ENCODE data around the gene CLDN9.

The CLDN9 gene

GRCh38 chr16:3059041-3059722 lies 46.5 kb downstream of the CLDN9 start:
- peaks cover 19% of the 10 kb centered on the region for H3K4me1 ChIP-seq (ENCODE audit: control insufficient read depth, insufficient read depth, low read length)
- H3K9me3 ChIP-seq (ENCODE audit: control insufficient read depth in 2 of 2, low read length in 2 of 2) = no peaks in the 10 kb centered on the region
- H3K27me3 ChIP-seq (ENCODE audit: control insufficient read depth in 1 of 2, insufficient read depth in 2 of 2, low read length in 2 of 2) = peaks cover 0 to 7% of the 10 kb centered on the region in 2 donors
- H3K9ac ChIP-seq (ENCODE audit: low read length in 2 of 2) = peak overlapping the region; percentile 60 to 72
- no peaks in the 10 kb centered on the region for H3K36me3 ChIP-seq (ENCODE audit: control insufficient read depth in 2 of 2, insufficient read depth in 2 of 2, low read length in 2 of 2)
- peak overlapping the region; percentile 41 for H3K27ac ChIP-seq (ENCODE audit: low read length)
- H3K4me3 ChIP-seq (ENCODE audit: low read length in 2 of 2) = peak overlapping the region; percentile 75 to 78

GRCh38 chr16:3059723-3060242 lies 47.1 kb downstream of the CLDN9 start:
- Histone ChIP-seq H3K27ac (ENCODE audit: low read length) (peak overlapping the region; percentile 41), H3K4me1 (ENCODE audit: control insufficient read depth, insufficient read depth, low read length) (peaks cover 19% of the 10 kb centered on the region), H3K4me3 (ENCODE audit: low read length in 2 of 2) (peak overlapping the region; percentile 75 to 78), H3K9me3 (ENCODE audit: control insufficient read depth in 2 of 2, low read length in 2 of 2) (no peaks in the 10 kb centered on the region), H3K36me3 (ENCODE audit: control insufficient read depth in 2 of 2, insufficient read depth in 2 of 2, low read length in 2 of 2) (no peaks in the 10 kb centered on the region), H3K27me3 (ENCODE audit: control insufficient read depth in 1 of 2, insufficient read depth in 2 of 2, low read length in 2 of 2) (peaks cover 0 to 7% of the 10 kb centered on the region in 2 donors), H3K9ac (ENCODE audit: low read length in 2 of 2) (peak overlapping the region; percentile 60 to 72)

- no peak overlapping the region for H3K27ac ChIP-seq (ENCODE audit: low read length)
- H3K9ac ChIP-seq (ENCODE audit: low read length in 2 of 2) = peak overlapping the region in 1 of 2 donors; percentile 9
- no peak overlapping the region for H3K4me3 ChIP-seq (ENCODE audit: low read length in 2 of 2)
These were observed 47.8 kb downstream of the CLDN9 start for GRCh38 chr16:3060339-3061127.

DNA sequence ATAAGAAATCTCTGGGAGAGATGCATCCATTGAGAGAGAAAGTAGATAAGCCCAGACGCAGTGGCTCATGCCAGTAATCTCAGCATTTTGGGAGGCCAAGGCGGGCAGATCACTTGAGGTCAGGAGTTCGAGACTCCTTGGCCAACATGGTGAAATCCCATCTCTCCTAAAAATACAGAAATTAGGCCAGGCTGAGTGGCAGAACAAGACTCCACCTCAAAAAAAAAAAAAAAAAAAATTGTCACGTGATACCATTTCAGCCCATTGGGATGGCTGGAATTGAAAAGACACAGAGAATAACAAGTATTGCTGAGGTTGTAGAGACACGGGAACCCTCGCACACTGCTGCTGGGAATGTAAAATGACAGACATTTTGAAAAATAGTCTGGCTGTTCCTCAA lies 49.8 kb downstream of the CLDN9 start:
- Histone ChIP-seq H3K36me3 (ENCODE audit: control insufficient read depth in 2 of 2, insufficient read depth in 2 of 2, low read length in 2 of 2) (no peaks in the 10 kb centered on the region), H3K9ac (ENCODE audit: low read length in 2 of 2) (no peak overlapping the region), H3K4me3 (ENCODE audit: low read length in 2 of 2) (no peak overlapping the region), H3K27me3 (ENCODE audit: control insufficient read depth in 1 of 2, insufficient read depth in 2 of 2, low read length in 2 of 2) (peaks cover 3 to 7% of the 10 kb centered on the region in 2 donors), H3K9me3 (ENCODE audit: control insufficient read depth in 2 of 2, low read length in 2 of 2) (no peaks in the 10 kb centered on the region), H3K27ac (ENCODE audit: low read length) (no peak overlapping the region), H3K4me1 (ENCODE audit: control insufficient read depth, insufficient read depth, low read length) (peaks cover 32% of the 10 kb centered on the region)

More at GRCh38 chr16:3060339-3061127, 47.8 kb downstream of the CLDN9 start:
- Histone ChIP-seq H3K27me3 (ENCODE audit: control insufficient read depth in 1 of 2, insufficient read depth in 2 of 2, low read length in 2 of 2) (peaks cover 3 to 7% of the 10 kb centered on the region in 2 donors), H3K4me1 (ENCODE audit: control insufficient read depth, insufficient read depth, low read length) (peaks cover 27% of the 10 kb centered on the region), H3K36me3 (ENCODE audit: control insufficient read depth in 2 of 2, insufficient read depth in 2 of 2, low read length in 2 of 2) (no peaks in the 10 kb centered on the region), H3K9me3 (ENCODE audit: control insufficient read depth in 2 of 2, low read length in 2 of 2) (no peaks in the 10 kb centered on the region)

- H3K4me3 ChIP-seq (ENCODE audit: low read length in 2 of 2) = no peak overlapping the region
- H3K27me3 ChIP-seq (ENCODE audit: control insufficient read depth in 1 of 2, insufficient read depth in 2 of 2, low read length in 2 of 2) = peaks cover 2 to 3% of the 10 kb centered on the region in 2 donors
- peaks cover 24% of the 10 kb centered on the region for H3K4me1 ChIP-seq (ENCODE audit: control insufficient read depth, insufficient read depth, low read length)
- no peak overlapping the region for H3K9ac ChIP-seq (ENCODE audit: low read length in 2 of 2)
- no peaks in the 10 kb centered on the region for H3K9me3 ChIP-seq (ENCODE audit: control insufficient read depth in 2 of 2, low read length in 2 of 2)
- H3K27ac ChIP-seq (ENCODE audit: low read length) = no peak overlapping the region
- no peaks in the 10 kb centered on the region for H3K36me3 ChIP-seq (ENCODE audit: control insufficient read depth in 2 of 2, insufficient read depth in 2 of 2, low read length in 2 of 2)
These were observed 51.1 kb downstream of the CLDN9 start for GRCh38 chr16:3063625-3064386.
